ENCODE results near the gene CEBPG. TPM values are rescaled to one million over a fixed set of nuclear protein-coding genes. Genes with fewer than 3 reads are reported as not detected.

Gene CEBPG
- total RNA-seq, 2 experiments from 2014 or later = 15.5 TPM

GRCh38 chr19:33376941-33377557 lies 3.5 kb downstream of the CEBPG start:
- Mint-ChIP-seq H3K36me3 (ENCODE audit: low read depth) (peaks cover 31% of the 10 kb centered on the region), H3K4me1 (ENCODE audit: low read depth) (peaks cover 63% of the 10 kb centered on the region), H3K4me3 (peak overlapping the region; percentile 27), H3K27ac (peak overlapping the region; percentile 34), H3K27me3 (no peaks in the 10 kb centered on the region), H3K9me3 (no peaks in the 10 kb centered on the region)
- POLR2A ChIA-PET = no interaction called here
- CTCF ChIA-PET = interaction anchor here (1.1 kb wide), 1 partner anchor 75 kb away, joined by 3 read pairs; the partner anchor contains the start of gene CEBPA
- ATAC-seq (ENCODE audit: poor library complexity) (no peak), DNase-seq (no peak)
- Histone ChIP-seq H3K27ac (ENCODE audit: low read depth in 1 of 2, low read length in 2 of 2) (no peak overlapping the region), H3K27me3 (ENCODE audit: control insufficient read depth in 1 of 2, insufficient read depth in 2 of 2, low read length in 2 of 2) (no peaks in the 10 kb centered on the region), H3K4me3 (ENCODE audit: low read length) (no peak overlapping the region), H3K36me3 (ENCODE audit: insufficient read depth, low read length) (peaks cover 14% of the 10 kb centered on the region), H3K4me1 (ENCODE audit: insufficient read depth, low read length) (peaks cover 35% of the 10 kb centered on the region), H3K9me3 (ENCODE audit: control insufficient read depth in 1 of 2, insufficient read depth in 1 of 2, low read length in 2 of 2) (no peaks in the 10 kb centered on the region)
- intact Hi-C loops (cut with DNase I, micrococcal nuclease) = loop anchor here in 1 of 2 experiments (10.0 kb wide), 1 partner anchor 972 kb away; the partner anchor contains the start of gene DPY19L3
- TF ChIP-seq CTCF (IDR thresholded peaks at IDR 0.05) = no peak

- intact Hi-C loops (cut with DNase I, micrococcal nuclease) = loop anchor here in 1 of 2 experiments (10.0 kb wide), 1 partner anchor 973 kb away; the partner anchor contains the start of gene DPY19L3
- H3K9me3 Mint-ChIP-seq = no peaks in the 10 kb centered on the region
- Histone ChIP-seq H3K4me1 (ENCODE audit: insufficient read depth, low read length) (peaks cover 30% of the 10 kb centered on the region), H3K4me3 (ENCODE audit: low read length) (no peak overlapping the region), H3K9me3 (ENCODE audit: control insufficient read depth in 1 of 2, insufficient read depth in 1 of 2, low read length in 2 of 2) (no peaks in the 10 kb centered on the region), H3K36me3 (ENCODE audit: insufficient read depth, low read length) (peaks cover 14% of the 10 kb centered on the region), H3K27ac (ENCODE audit: low read depth in 1 of 2, low read length in 2 of 2) (no peak overlapping the region), H3K27me3 (ENCODE audit: control insufficient read depth in 1 of 2, insufficient read depth in 2 of 2, low read length in 2 of 2) (no peaks in the 10 kb centered on the region)
- H3K36me3 Mint-ChIP-seq (ENCODE audit: low read depth) = peaks cover 33% of the 10 kb centered on the region
- H3K4me3 Mint-ChIP-seq = no peak overlapping the region
- DNase-seq (no peak), ATAC-seq (ENCODE audit: poor library complexity) (no peak)
- TF ChIP-seq CTCF (IDR thresholded peaks at IDR 0.05) = no peak
- H3K27ac Mint-ChIP-seq = no peak overlapping the region
- ChIA-PET CTCF (interaction anchor here (1.1 kb wide), 1 partner anchor 8 kb away, joined by 3 read pairs; no protein-coding TSS in a partner anchor), POLR2A (no interaction called here)
- H3K27me3 Mint-ChIP-seq = no peaks in the 10 kb centered on the region
- H3K4me1 Mint-ChIP-seq (ENCODE audit: low read depth) = peaks cover 62% of the 10 kb centered on the region
These were observed 4.3 kb downstream of the CEBPG start for GRCh38 chr19:33377586-33378475.

- peaks cover 14% of the 10 kb centered on the region for H3K36me3 ChIP-seq (ENCODE audit: insufficient read depth, low read length)
- peaks cover 62% of the 10 kb centered on the region for H3K4me1 Mint-ChIP-seq (ENCODE audit: low read depth)
- POLR2A ChIA-PET = no interaction called here
These were observed 5.8 kb downstream of the CEBPG start for GRCh38 chr19:33379151-33379829.

More at GRCh38 chr19:33379151-33379829, 5.8 kb downstream of the CEBPG start:
- no peaks in the 10 kb centered on the region for H3K9me3 ChIP-seq (ENCODE audit: control insufficient read depth in 1 of 2, insufficient read depth in 1 of 2, low read length in 2 of 2)
- H3K4me1 ChIP-seq (ENCODE audit: insufficient read depth, low read length) = peaks cover 24% of the 10 kb centered on the region
- ATAC-seq (ENCODE audit: poor library complexity) = no peak
- H3K27ac ChIP-seq (ENCODE audit: low read depth in 1 of 2, low read length in 2 of 2) = no peak overlapping the region
- H3K4me3 ChIP-seq (ENCODE audit: low read length) = no peak overlapping the region
- no peaks in the 10 kb centered on the region for H3K27me3 ChIP-seq (ENCODE audit: control insufficient read depth in 1 of 2, insufficient read depth in 2 of 2, low read length in 2 of 2)
- Mint-ChIP-seq H3K27me3 (no peaks in the 10 kb centered on the region), H3K4me3 (no peak overlapping the region), H3K9me3 (no peaks in the 10 kb centered on the region), H3K36me3 (ENCODE audit: low read depth) (peaks cover 41% of the 10 kb centered on the region), H3K27ac (no peak overlapping the region)
- CTCF ChIA-PET = no interaction called here
- no peak for DNase-seq
- intact Hi-C loops (cut with DNase I, micrococcal nuclease) = loop anchor here in 1 of 2 experiments (10.0 kb wide), 1 partner anchor 974 kb away; the partner anchor contains the start of gene DPY19L3
- TF ChIP-seq CTCF (IDR thresholded peaks at IDR 0.05) = no peak

All from CD4-positive, alpha-beta T cell (primary cell).